GM18873 (cell line): ENCODE data around the gene CYTH3.
"Not testable (repeated sequence)": the region's sequence is repeated elsewhere in the genome, so short reads cannot be mapped to it uniquely, and the experiment has no call there.

Source experiments
- ATAC-seq: cut with Tn5 transposase; IDR thresholded peaks from one replicate; pipeline ENCODE4 v1.9.1; 2021; ENCODE audit warnings: mild to moderate bottlenecking, moderate library complexity, moderate number of reproducible peaks; ENCODE audit not compliant: unreplicated experiment, low FRiP score

Gene CYTH3

DNA sequence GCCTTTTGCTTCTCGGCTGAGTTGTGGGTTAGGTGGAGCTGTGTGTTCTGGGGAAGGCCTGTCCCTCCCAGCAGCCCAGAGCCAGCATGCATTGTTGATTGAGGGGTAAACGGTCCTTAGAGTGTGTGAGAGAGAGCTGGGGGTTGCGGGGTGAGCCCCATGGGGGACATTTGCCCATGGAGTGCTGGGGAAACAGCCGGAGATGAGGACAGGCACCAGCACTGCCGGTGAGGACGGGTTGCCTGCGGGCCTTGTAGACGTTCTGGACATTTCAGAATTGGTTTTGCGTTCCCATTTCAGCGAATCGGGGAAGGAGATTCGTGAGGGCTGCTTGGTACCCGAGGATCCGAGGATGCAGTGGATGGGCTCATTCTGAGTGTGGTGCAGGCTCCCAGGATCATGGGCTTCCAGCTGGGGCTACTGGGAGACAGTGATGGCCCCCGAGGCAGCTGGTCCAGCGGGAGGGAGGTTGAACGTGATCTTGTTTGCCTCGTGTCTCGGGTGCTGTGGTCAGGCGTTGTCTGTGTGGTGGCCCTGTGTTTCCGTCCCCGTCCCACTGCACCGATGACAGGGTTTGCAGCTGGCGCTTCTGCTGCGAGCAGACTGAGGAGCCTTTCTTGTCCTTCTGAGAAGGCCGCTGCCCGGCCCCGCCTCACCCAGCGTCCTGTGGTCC is 113.9 kb downstream of the CYTH3 start:
- no peak for ATAC-seq

GRCh38 chr7:6157685-6158423 is 114.6 kb downstream of the CYTH3 start:
- ATAC-seq: no peak

GRCh38 chr7:6156734-6157133 is 115.7 kb downstream of the CYTH3 start:
- ATAC-seq: no peak

DNA sequence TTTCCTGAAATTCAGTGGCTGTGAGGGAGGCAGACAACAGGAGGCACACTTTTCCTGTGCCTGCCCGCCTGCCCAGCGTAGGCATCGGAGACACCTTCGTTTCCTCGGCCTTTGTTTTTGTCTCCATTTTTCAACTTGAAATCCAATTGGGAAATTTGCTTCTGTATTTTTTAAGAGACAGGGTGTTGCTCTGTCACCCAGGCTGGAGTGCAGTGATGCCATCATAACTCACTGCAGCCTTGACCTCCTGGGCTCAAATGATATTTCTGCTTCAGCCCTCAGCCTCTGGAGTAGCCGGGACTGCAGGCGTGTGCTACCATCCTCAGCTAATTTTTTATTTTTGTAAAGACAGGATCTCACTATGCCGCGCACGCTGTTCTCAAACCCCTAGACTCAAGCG is 116.8 kb downstream of the CYTH3 start:
- no peak for ATAC-seq

GRCh38 chr7:6154542-6155404 is 117.7 kb downstream of the CYTH3 start:
- no peak for ATAC-seq

DNA sequence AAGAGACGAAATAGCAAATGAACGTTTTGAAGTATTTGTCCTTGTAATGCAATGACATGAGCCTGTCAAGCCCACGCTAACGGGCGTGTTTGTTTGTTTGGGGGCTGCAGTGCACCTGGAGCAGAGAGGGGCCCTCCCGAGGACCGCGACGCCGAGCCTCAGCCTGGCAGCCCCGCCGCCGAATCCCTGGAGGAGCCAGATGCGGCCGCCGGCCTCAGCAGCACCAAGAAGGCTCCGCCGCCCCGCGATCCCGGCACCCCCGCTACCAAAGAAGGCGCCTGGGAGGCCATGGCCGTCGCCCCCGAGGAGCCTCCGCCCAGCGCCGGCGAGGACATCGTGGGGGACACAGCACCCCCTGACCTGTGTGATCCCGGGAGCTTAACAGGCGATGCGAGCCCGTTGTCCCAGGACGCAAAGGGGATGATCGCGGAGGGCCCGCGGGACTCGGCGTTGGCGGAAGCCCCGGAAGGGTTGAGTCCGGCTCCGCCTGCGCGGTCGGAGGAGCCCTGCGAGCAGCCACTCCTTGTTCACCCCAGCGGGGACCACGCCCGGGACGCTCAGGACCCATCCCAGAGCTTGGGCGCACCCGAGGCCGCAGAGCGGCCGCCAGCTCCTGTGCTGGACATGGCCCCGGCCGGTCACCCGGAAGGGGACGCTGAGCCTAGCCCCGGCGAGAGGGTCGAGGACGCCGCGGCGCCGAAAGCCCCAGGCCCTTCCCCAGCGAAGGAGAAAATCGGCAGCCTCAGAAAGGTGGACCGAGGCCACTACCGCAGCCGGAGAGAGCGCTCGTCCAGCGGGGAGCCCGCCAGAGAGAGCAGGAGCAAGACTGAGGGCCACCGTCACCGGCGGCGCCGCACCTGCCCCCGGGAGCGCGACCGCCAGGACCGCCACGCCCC is 118.5 kb downstream of the CYTH3 start:
- no peak for ATAC-seq

- no peak for ATAC-seq
Measured at GRCh38 chr7:6151994-6152735, 120.3 kb downstream of the CYTH3 start.

DNA sequence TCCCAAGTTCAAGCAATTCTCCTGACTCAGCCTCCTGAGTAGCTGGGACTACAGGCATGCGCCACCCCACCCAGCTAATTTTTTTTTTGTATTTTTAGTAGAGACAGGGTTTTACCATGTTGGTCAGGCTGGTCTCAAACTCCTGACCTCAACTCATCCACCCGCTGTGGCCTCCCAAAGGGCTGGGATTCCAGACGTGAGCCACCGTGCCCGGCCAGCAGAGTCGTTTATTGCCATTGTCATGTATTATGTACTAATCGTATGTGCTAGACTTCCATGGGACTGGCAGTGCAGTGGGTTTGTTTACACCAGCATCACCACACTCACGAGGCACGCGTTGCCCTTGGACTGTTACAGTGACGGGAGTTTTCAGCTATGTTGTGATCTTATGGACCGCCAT is 120.9 kb downstream of the CYTH3 start:
- ATAC-seq: not testable (repeated sequence)

DNA sequence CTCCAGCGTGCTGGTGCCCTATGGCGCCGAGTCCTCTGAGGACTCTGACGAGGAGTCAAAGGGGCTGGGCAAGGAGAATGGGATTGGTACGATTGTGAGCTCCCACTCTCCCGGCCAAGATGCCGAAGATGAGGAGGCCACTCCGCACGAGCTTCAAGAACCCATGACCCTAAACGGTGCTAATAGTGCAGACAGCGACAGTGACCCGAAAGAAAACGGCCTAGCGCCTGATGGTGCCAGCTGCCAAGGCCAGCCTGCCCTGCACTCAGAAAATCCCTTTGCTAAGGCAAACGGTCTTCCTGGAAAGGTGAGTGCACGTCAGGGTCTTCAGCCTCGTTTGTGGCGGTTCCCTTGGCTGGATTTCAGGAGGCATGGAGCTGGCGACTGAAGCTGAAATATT is 122.4 kb downstream of the CYTH3 start:
- no peak for ATAC-seq

DNA sequence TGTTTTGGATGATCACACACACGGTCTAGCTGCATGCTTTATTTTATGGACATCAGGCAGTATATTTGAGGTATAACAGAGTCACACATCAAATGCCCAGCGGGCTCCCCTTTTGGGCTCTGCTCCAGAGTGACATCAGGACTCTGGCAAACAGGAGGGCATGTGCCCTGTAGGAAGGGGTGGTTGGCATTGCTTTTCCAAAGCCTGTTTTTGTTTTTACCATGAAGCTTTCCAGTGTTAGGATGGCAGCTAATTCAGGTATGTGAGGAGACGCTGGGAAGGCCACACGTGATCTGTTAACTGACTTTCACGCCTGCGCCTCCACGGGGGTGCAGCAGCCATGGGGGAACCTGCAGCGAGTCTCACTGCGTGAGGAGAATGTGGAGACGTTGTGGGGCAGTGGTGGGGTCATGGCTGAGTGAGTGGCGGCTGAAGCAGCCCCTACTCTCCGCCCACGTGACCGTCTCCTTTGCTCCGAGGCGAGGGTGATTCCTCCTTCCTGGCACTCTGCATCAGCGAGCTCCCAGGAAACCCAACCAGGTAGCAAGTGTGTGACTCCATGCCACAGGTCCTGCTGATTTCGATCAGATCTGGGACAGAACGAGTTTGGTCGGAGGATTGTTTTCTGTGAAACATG is 123.6 kb downstream of the CYTH3 start:
- no peak for ATAC-seq

- no peak for ATAC-seq
Measured at GRCh38 chr7:6147627-6148026, 124.8 kb downstream of the CYTH3 start.

- ATAC-seq: no peak
Measured at GRCh38 chr7:6146666-6147065, 125.8 kb downstream of the CYTH3 start.

- no peak for ATAC-seq
Measured at GRCh38 chr7:6143997-6144396, 128.4 kb downstream of the CYTH3 start.

GRCh38 chr7:6142871-6143380 is 129.5 kb downstream of the CYTH3 start:
- no peak for ATAC-seq

- ATAC-seq: no peak
Measured at GRCh38 chr7:6139189-6139996, 133.0 kb downstream of the CYTH3 start.

GRCh38 chr7:6136475-6136874 is 135.9 kb downstream of the CYTH3 start:
- no peak for ATAC-seq

DNA sequence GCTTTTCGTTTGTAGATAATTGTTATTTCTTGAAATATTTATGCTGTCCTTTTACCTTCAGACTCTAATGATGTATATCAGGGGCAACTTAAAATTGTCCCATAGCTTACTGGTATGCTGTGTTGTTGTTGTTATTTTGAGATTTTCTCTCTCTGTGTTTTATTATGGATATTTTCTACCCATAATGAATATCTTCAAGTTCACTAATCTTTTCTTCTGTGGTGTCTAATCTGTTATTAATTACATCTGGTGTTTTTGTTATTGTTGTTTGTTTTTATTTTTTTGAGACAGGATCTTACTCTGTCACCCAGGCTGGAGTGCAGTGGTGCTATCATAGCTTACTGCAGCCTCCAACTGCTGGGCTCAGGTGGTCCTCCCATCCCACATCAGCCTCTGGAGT is 139.2 kb downstream of the CYTH3 start:
- ATAC-seq: no peak

- ATAC-seq: no peak
Measured at GRCh38 chr7:6130007-6130587, 142.3 kb downstream of the CYTH3 start.
